OCI-LY1 (cell line): Measurements from ENCODE around the gene RFC3.

Experiments
- H2AFZ ChIP-seq: fragments of 200-600 bp; sonication (generic), shearing (Covaris generic); 2 replicates; pipeline ENCODE4 v1.6.0; 2014; ENCODE audit warnings: antibody characterized with exemption, mild to moderate bottlenecking, low read length
- H3F3A ChIP-seq: fragments of 200-600 bp; sonication (generic), shearing (Covaris generic); 2 replicates; pipeline ENCODE4 v1.6.0; 2014; ENCODE audit warnings: mild to moderate bottlenecking, antibody characterized with exemption, low read length, moderate library complexity; ENCODE audit not compliant: insufficient read depth
- H3K27ac ChIP-seq: fragments of 200-600 bp; sonication (generic); 2 replicates; pipeline ENCODE4 v1.5.1; 2014; ENCODE audit warnings: low read length, mixed run types, mild to moderate bottlenecking, low read depth; ENCODE audit not compliant: poor library complexity, severe bottlenecking
- H3K27me3 ChIP-seq: fragments of 200-600 bp; sonication (generic); 2 replicates; pipeline ENCODE4 v1.6.0; 2014; ENCODE audit warnings: antibody characterized with exemption, mild to moderate bottlenecking, low read length, moderate library complexity; ENCODE audit not compliant: insufficient read depth
- H3K36me3 ChIP-seq: fragments of 200-600 bp; sonication (generic); 2 replicates; pipeline ENCODE4 v1.6.1; 2014; ENCODE audit warnings: mild to moderate bottlenecking, antibody characterized with exemption, low read length, moderate library complexity, mixed read lengths; ENCODE audit not compliant: insufficient read depth
- H3K4me1 ChIP-seq: fragments of 200-600 bp; sonication (generic); 2 replicates; pipeline ENCODE4 v1.5.1; 2014; ENCODE audit warnings: mild to moderate bottlenecking, low read length, moderate library complexity; ENCODE audit not compliant: insufficient read depth, severe bottlenecking
- H3K4me2 ChIP-seq: fragments of 200-600 bp; sonication (generic), shearing (Covaris generic); 2 replicates; pipeline ENCODE4 v1.6.1; 2014; ENCODE audit warnings: low read length
- H3K4me3 ChIP-seq: fragments of 200-600 bp; sonication (generic); 2 replicates; pipeline ENCODE4 v1.5.1; 2014; ENCODE audit warnings: low read length, low read depth, mild to moderate bottlenecking, mixed read lengths; ENCODE audit not compliant: poor library complexity, severe bottlenecking
- H3K79me2 ChIP-seq: fragments of 200-600 bp; shearing (Covaris generic); 2 replicates; pipeline ENCODE4 v1.6.1; 2016; ENCODE audit warnings: mixed run types, low read length, mixed read lengths; ENCODE audit not compliant: insufficient read depth
- H3K9ac ChIP-seq: fragments of 200-600 bp; sonication (generic), shearing (Covaris generic); 2 replicates; pipeline ENCODE4 v1.6.1; 2014; ENCODE audit warnings: mild to moderate bottlenecking, low read length, mixed read lengths
- H3K9me2 ChIP-seq: fragments of 200-600 bp; sonication (generic), shearing (Covaris generic); 2 replicates; pipeline ENCODE4 v1.6.1; 2014; ENCODE audit warnings: low read depth, mild to moderate bottlenecking, low read length, mixed read lengths
- H3K9me3 ChIP-seq: fragments of 200-600 bp; shearing (Covaris generic); 2 replicates; pipeline ENCODE4 v1.6.1; 2014; ENCODE audit warnings: low read length, mixed read lengths
- H4K20me1 ChIP-seq: fragments of 200-600 bp; sonication (generic), shearing (Covaris generic); 2 replicates; pipeline ENCODE4 v1.6.0; 2016; ENCODE audit warnings: mild to moderate bottlenecking, low read length; ENCODE audit not compliant: insufficient read depth
- EZH2 ChIP-seq: fragments of 200-600 bp; sonication (generic), shearing (Covaris generic); IDR thresholded peaks from 2 replicates; pipeline ENCODE4 v1.8.0; 2017; ENCODE audit warnings: borderline replicate concordance, mixed run types, mild to moderate bottlenecking, antibody characterized with exemption, low read length, moderate library complexity, mixed read lengths
- TF ChIP-seq, protein P1 (sequence below): fragments of 200-600 bp; sonication (generic), shearing (Covaris generic); IDR thresholded peaks from 2 replicates; pipeline ENCODE4 v1.5.1; 2017; ENCODE audit warnings: mild to moderate bottlenecking, antibody characterized with exemption, low read length, moderate library complexity, mixed read lengths

The RFC3 gene

DNA sequence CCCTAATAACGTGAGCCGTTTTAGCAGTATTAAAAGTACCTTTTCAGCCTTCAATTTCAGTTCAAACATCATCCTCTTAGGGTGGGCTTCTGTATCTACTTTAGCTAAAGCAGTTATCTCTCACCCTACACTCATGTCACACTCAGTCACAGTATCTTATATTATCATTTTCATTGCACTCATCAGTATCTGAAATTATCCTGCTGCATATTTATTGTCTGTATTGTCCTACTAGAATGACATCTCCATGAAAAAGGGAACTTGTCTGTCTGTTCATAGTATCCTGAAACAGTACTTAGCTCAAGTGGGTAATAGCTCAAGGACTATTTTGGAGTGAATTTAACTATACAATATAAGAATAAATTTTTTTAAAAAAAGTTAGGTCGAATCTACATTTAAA lies 19.9 kb upstream of the RFC3 start:
- Histone ChIP-seq H2AFZ (no peak overlapping the region), H3F3A (no peaks in the 10 kb centered on the region), H3K36me3 (peaks cover 13% of the 10 kb centered on the region; the same call in 1 of the 2 replicates), H3K27me3 (no peaks in the 10 kb centered on the region), H4K20me1 (no peaks in the 10 kb centered on the region), H3K9me2 (no peaks in the 10 kb centered on the region), H3K27ac (peak overlapping the region; percentile 92), H3K79me2 (no peaks in the 10 kb centered on the region), H3K4me2 (peak overlapping the region; percentile 5; the same call in 1 of the 2 replicates), H3K9ac (peak overlapping the region; percentile 47; the same call in 1 of the 2 replicates), H3K4me3 (no peak overlapping the region), H3K4me1 (peaks cover 74% of the 10 kb centered on the region), H3K9me3 (peaks cover 3% of the 10 kb centered on the region; the same call in 1 of the 2 replicates)
- no peak for TF ChIP-seq EZH2
- TF ChIP-seq, protein P1, sequence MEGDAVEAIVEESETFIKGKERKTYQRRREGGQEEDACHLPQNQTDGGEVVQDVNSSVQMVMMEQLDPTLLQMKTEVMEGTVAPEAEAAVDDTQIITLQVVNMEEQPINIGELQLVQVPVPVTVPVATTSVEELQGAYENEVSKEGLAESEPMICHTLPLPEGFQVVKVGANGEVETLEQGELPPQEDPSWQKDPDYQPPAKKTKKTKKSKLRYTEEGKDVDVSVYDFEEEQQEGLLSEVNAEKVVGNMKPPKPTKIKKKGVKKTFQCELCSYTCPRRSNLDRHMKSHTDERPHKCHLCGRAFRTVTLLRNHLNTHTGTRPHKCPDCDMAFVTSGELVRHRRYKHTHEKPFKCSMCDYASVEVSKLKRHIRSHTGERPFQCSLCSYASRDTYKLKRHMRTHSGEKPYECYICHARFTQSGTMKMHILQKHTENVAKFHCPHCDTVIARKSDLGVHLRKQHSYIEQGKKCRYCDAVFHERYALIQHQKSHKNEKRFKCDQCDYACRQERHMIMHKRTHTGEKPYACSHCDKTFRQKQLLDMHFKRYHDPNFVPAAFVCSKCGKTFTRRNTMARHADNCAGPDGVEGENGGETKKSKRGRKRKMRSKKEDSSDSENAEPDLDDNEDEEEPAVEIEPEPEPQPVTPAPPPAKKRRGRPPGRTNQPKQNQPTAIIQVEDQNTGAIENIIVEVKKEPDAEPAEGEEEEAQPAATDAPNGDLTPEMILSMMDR = no peak

DNA sequence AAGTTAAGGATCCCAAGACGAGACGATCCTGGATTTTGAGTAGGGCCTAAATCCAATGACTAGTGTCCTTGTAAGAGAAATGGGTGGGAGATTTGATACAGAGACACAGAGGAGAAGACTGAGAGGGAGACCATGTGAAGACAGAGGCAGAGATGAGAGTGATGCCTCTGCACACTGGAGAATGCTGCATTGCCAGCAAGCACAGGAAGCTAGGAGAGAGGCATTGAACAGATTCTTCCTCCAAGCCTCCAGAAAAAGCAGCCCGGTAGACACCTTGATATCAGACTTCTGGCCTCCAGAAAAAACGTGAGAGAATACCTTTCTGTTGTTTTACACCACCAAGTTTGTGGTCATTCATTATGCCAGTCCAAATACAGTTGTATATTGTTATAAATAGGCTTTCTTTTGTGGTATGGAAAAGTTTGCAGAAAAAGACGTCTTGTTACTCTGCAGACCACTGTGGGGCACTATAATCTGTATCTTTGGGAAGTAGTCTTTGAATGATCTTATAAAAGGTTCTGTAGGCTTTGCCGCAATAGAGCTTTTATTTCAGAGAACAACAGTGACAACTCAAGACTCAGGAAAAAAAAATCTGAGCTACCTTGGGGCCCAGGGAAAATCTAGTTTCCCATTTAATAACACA lies 17.9 kb upstream of the RFC3 start:
- Histone ChIP-seq H3K36me3 (peaks cover 9% of the 10 kb centered on the region; the same call in 1 of the 2 replicates), H3K4me2 (peak overlapping the region; percentile 76), H3K79me2 (no peaks in the 10 kb centered on the region), H3F3A (no peaks in the 10 kb centered on the region), H3K4me3 (peak overlapping the region; percentile 46), H3K27ac (peak overlapping the region; percentile 92), H4K20me1 (no peaks in the 10 kb centered on the region), H3K9me3 (peaks cover 3% of the 10 kb centered on the region; the same call in 1 of the 2 replicates), H3K9ac (peak overlapping the region; percentile 76), H2AFZ (0 out of 2 replicates have a peak overlapping the region, but pooled peaks have one; percentile 70), H3K27me3 (no peaks in the 10 kb centered on the region), H3K4me1 (peaks cover 57% of the 10 kb centered on the region), H3K9me2 (no peaks in the 10 kb centered on the region)
- TF ChIP-seq, protein P1 = peak; percentile 62
- TF ChIP-seq EZH2 = no peak

DNA sequence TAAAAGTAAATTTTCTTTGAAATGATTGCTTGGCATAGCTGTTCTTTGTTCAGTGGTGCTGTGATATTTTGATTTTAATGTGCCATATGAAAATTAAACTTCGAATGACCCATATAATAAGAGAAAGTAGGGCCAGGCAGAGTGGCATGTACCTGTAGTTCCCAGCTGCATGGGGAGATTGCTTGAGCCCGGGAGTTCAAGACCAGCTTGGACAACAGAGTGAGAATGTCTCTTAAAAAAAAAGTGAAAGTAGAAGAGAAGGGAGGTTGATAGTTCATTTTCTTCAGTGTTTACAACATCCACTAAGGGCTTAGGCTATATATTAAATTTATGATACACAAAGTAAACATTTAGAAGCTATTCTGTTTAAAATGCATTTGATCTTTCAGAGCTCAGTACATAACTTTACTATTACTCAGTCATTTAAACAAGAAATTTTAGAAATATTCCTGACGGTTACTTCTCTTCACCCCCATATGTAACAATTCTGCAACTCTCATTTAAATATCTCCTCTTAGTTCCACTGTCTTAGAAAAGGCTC lies 17.2 kb upstream of the RFC3 start:
- Histone ChIP-seq H3K4me3 (peak overlapping the region; percentile 46), H3K4me1 (peaks cover 56% of the 10 kb centered on the region), H3K9ac (peak overlapping the region; percentile 76), H3K79me2 (no peaks in the 10 kb centered on the region), H2AFZ (0 out of 2 replicates have a peak overlapping the region, but pooled peaks have one; percentile 70), H3F3A (no peaks in the 10 kb centered on the region), H3K36me3 (peaks cover 9% of the 10 kb centered on the region; the same call in 1 of the 2 replicates), H3K9me3 (peaks cover 3% of the 10 kb centered on the region; the same call in 1 of the 2 replicates), H4K20me1 (no peaks in the 10 kb centered on the region), H3K9me2 (no peaks in the 10 kb centered on the region), H3K4me2 (peak overlapping the region; percentile 76), H3K27me3 (no peaks in the 10 kb centered on the region), H3K27ac (peak overlapping the region; percentile 92)
- TF ChIP-seq EZH2 = no peak
- TF ChIP-seq, protein P1 = no peak
